Measurements from ENCODE around the gene TMEM273. TPM values are rescaled to one million over a fixed set of nuclear protein-coding genes. Genes with fewer than 3 reads are reported as not detected.
"Not testable (repeated sequence)": the region's sequence is repeated elsewhere in the genome, so short reads cannot be mapped to it uniquely, and the experiment has no call there.

Gene TMEM273
- total and polyA plus RNA-seq, 8 donors: 5.5 to 46.9 (median 7.0) TPM

DNA sequence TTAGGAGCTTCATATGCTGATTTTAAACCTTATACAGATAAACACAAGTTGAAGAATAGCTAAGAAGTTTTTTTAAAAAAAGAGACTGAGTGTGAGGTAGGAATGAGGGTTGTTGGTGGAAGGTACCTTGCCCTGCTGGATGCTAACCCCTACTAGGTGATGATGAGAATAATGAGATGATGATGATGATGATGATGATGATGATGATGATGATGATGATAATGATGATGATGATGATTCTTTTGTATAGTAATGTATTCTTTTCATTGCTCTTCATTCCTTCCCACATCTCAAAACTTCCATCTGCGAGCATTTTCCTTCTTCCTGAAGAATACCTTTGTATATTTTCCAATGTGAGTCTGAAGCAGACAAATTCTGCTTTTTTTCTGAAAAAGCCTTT lies 14.1 kb upstream of the TMEM273 start:
- H3K4me3 ChIP-seq: no peak overlapping the region
- ATAC-seq: no peak
- no peaks in the 10 kb centered on the region for H3K36me3 ChIP-seq
- DNase-seq: no peak
- TF ChIP-seq, protein P1, sequence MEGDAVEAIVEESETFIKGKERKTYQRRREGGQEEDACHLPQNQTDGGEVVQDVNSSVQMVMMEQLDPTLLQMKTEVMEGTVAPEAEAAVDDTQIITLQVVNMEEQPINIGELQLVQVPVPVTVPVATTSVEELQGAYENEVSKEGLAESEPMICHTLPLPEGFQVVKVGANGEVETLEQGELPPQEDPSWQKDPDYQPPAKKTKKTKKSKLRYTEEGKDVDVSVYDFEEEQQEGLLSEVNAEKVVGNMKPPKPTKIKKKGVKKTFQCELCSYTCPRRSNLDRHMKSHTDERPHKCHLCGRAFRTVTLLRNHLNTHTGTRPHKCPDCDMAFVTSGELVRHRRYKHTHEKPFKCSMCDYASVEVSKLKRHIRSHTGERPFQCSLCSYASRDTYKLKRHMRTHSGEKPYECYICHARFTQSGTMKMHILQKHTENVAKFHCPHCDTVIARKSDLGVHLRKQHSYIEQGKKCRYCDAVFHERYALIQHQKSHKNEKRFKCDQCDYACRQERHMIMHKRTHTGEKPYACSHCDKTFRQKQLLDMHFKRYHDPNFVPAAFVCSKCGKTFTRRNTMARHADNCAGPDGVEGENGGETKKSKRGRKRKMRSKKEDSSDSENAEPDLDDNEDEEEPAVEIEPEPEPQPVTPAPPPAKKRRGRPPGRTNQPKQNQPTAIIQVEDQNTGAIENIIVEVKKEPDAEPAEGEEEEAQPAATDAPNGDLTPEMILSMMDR (IDR thresholded peaks at IDR 0.05): no peak
- H3K9me3 ChIP-seq: no peaks in the 10 kb centered on the region
- intact Hi-C loops (cut with DNase I): no loop called here
- no peak overlapping the region for H3K27ac ChIP-seq
- H3K27me3 ChIP-seq: peaks cover 0 to 2% of the 10 kb centered on the region in 2 donors
- no peaks in the 10 kb centered on the region for H3K4me1 ChIP-seq

DNA sequence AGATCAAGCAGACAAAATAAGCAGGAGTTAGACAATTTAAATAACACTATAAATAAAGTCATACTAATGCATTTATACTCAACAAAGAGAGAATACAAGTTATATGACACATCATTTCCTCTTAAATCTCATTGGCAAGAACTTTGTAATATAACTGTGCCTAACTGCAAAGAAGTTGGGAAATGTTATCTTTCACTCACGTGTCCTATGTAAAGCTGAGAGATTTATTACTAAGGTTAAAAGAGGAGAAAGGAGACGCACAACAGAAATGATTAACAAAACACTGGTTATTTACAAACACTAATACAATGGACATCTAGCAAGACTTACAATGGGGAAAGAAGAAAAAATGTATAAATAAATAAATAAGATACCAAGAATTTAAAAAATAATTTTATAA lies 12.7 kb upstream of the TMEM273 start:
- Histone ChIP-seq H3K4me1 (no peaks in the 10 kb centered on the region), H3K27ac (no peak overlapping the region), H3K4me3 (no peak overlapping the region), H3K27me3 (peaks cover 0 to 2% of the 10 kb centered on the region in 2 donors), H3K9me3 (peaks cover 0 to 1% of the 10 kb centered on the region in 2 donors), H3K36me3 (no peaks in the 10 kb centered on the region)
- DNase-seq: no peak
- intact Hi-C loops (cut with DNase I): no loop called here
- ATAC-seq: no peak
- TF ChIP-seq, protein P1 (IDR thresholded peaks at IDR 0.05): no peak

DNA sequence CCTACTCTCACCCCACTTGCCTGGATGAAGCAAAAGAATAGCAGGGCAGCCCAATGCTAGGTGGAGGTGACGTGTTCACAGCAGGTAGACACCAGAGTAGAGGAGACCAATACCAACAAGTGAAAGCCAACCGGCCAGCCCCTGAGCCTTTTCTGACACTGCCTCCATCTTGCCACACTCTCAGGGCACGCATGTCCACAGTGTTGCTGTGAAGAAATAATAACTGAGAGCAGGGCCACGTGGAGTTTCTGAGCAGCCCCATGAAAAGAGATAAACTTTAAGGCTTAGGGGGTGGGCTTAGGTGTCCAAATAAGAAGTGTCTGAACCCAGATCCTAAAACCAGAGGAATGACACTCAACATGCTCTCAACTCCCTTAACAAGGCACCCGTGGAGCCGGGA lies 9.0 kb upstream of the TMEM273 start:
- no peak for DNase-seq
- TF ChIP-seq, protein P1 (IDR thresholded peaks at IDR 0.05): no peak
- H3K9me3 ChIP-seq: peaks cover 0 to 3% of the 10 kb centered on the region in 2 donors
- H3K4me3 ChIP-seq: no peak overlapping the region
- intact Hi-C loops (cut with DNase I): no loop called here
- H3K4me1 ChIP-seq: peaks cover 0 to 3% of the 10 kb centered on the region in 2 donors
- no peaks in the 10 kb centered on the region for H3K27me3 ChIP-seq
- no peak for ATAC-seq
- H3K36me3 ChIP-seq: no peaks in the 10 kb centered on the region
- no peak overlapping the region for H3K27ac ChIP-seq

DNA sequence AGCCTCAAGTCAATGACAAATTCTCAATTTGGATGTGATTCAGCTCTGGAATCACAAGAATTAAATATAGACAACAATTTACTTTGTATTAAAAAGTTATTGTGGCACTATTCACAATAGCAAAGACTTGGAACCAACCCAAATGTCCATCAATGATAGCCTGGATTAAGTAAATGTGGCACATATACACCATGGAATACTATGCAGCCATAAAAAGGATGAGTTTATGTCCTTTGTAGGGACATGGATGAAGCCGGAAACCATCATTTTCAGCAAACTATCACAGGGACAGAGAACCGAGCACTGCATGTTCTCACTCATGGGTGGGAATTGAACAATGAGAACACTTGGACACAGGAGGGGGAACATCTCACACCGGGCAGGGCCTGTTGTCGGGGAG lies 7.7 kb upstream of the TMEM273 start:
- DNase-seq; H3K36me3 ChIP-seq; H3K9me3 ChIP-seq; intact Hi-C loops (cut with DNase I); H3K27me3 ChIP-seq; ATAC-seq; H3K4me1 ChIP-seq; H3K4me3 ChIP-seq: not testable (repeated sequence)
- H3K27ac ChIP-seq: peak overlapping the region in 1 of 2 donors; percentile 68

DNA sequence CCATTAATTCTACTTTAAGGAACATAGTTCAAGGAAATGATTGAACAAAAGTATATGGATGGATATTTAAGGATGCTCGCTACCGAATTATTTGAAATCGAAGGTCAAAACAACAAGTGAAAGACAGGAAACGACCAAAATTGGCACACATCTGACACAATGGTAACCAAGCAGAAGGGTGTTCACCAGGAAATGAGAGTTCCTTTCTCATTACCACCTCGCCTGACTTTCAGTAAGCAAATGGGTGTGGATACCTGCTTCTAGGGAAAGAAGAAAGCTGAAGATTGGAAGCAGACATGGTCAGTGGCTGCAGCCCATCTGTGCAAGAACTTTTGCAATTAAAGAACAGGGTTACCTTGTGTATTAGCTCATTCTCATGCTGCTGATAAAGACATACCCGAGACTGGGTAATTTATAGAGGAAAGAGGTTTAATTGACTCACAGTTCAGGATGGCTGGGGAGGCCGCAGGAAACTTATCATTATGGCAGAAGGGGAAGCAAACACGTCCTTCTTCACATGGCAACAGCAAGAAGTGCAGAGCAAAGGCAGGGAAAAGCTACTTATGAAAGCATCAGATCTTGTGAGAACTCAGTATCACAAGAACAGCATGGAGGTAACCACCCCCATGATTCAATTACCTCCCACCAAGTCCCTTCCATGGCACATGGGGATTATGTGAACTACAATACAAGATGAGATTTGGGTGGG lies 6.2 kb upstream of the TMEM273 start:
- no peaks in the 10 kb centered on the region for H3K27me3 ChIP-seq
- H3K36me3 ChIP-seq: no peaks in the 10 kb centered on the region
- peaks cover 0 to 24% of the 10 kb centered on the region in 2 donors for H3K4me1 ChIP-seq
- TF ChIP-seq, protein P1 (IDR thresholded peaks at IDR 0.05): no peak
- DNase-seq (no peak), ATAC-seq (no peak)
- H3K4me3 ChIP-seq: no peak overlapping the region
- intact Hi-C loops (cut with DNase I): no loop called here
- H3K27ac ChIP-seq: peak overlapping the region in 1 of 2 donors; percentile 68
- H3K9me3 ChIP-seq: peaks cover 0 to 3% of the 10 kb centered on the region in 2 donors

DNA sequence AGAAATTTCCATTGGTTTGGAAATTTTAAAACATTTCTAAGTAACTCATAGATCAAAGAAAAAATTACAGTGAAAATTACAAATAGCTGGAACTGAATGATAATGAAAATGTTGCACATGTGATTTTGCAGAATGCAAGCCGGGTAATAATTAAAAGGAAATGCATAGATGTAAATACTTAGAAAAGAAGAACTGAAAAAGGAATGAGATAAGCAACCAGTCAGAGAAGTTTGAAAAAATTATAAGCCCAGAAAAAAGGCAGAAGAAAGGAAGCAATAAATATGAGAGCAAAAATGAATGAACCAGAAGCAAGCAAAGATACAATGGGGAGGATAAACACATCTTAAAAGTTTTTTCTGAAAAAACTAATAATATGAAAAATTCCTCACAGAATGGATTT lies 3.2 kb upstream of the TMEM273 start:
- no peak for DNase-seq
- intact Hi-C loops (cut with DNase I): no loop called here
- ATAC-seq: no peak
- H3K27me3 ChIP-seq: no peaks in the 10 kb centered on the region
- H3K4me3 ChIP-seq: no peak overlapping the region
- H3K36me3 ChIP-seq: no peaks in the 10 kb centered on the region
- peaks cover 0 to 3% of the 10 kb centered on the region in 2 donors for H3K9me3 ChIP-seq
- H3K27ac ChIP-seq: peak overlapping the region in 1 of 2 donors; percentile 83
- TF ChIP-seq, protein P1 (IDR thresholded peaks at IDR 0.05): no peak
- peaks cover 0 to 53% of the 10 kb centered on the region in 2 donors for H3K4me1 ChIP-seq

Measured in left lung (tissue), 10 donors.